NB4 (cell line): ENCODE results near the gene UBE2F.
"Not testable (repeated sequence)": the region's sequence is repeated elsewhere in the genome, so short reads cannot be mapped to it uniquely, and the experiment has no call there.

Experiments used
- DNase-seq: peaks from one replicate; pipeline ENCODE4 v3.0.0; 2010; ENCODE audit warnings: low read depth
- H3K4me3 ChIP-seq: one replicate; pipeline ENCODE4 v1.5.1; 2011; ENCODE audit warnings: mild to moderate bottlenecking, low read depth, low read length, moderate library complexity
- CTCF ChIP-seq: IDR thresholded peaks from one replicate; pipeline ENCODE4 v1.5.1; 2012; ENCODE audit warnings: low read depth, low read length
- MAX ChIP-seq: IDR thresholded peaks from 2 replicates; pipeline ENCODE4 v1.6.1; 2011; ENCODE audit warnings: low read depth, low read length
- MYC ChIP-seq: IDR thresholded peaks from 2 replicates; pipeline ENCODE4 v1.6.1; 2011; ENCODE audit warnings: low read depth, low read length
- POLR2A ChIP-seq: IDR thresholded peaks from 2 replicates; pipeline ENCODE4 v1.6.1; 2011; ENCODE audit warnings: mild to moderate bottlenecking; ENCODE audit not compliant: insufficient read length; ENCODE audit errors: extremely low read depth

The UBE2F gene

GRCh38 chr2:237964194-237964577, 2.6 kb upstream of the UBE2F start:
- DNase-seq: no peak
- TF ChIP-seq MAX: no peak
- no peak for TF ChIP-seq MYC
- no peak for TF ChIP-seq CTCF
- TF ChIP-seq POLR2A: no peak

GRCh38 chr2:237964578-237965404, 2.0 kb upstream of the UBE2F start:
- no peak overlapping the region for H3K4me3 ChIP-seq
- DNase-seq: no peak
- TF ChIP-seq CTCF: no peak
- no peak for TF ChIP-seq POLR2A
- no peak for TF ChIP-seq MYC
- no peak for TF ChIP-seq MAX

More at GRCh38 chr2:237964194-237964577, 2.6 kb upstream of the UBE2F start:
- H3K4me3 ChIP-seq: no peak overlapping the region

- DNase-seq, H3K4me3 ChIP-seq: not testable (repeated sequence)
Measured at GRCh38 chr2:237965844-237966243, 970 bp upstream of the UBE2F start.

- no peak for TF ChIP-seq POLR2A
- no peak for TF ChIP-seq MAX
- no peak for TF ChIP-seq MYC
- no peak for TF ChIP-seq CTCF
- no peak for DNase-seq
Measured at GRCh38 chr2:237966250-237966564, 607 bp upstream of the UBE2F start.

GRCh38 chr2:237967463-237967951, 693 bp downstream of the UBE2F start:
- peak; percentile 39 for DNase-seq
- H3K4me3 ChIP-seq: peak overlapping the region; percentile 59
- TF ChIP-seq CTCF: no peak
- TF ChIP-seq POLR2A: no peak
- no peak for TF ChIP-seq MYC
- TF ChIP-seq MAX: no peak

More at GRCh38 chr2:237966250-237966564, 607 bp upstream of the UBE2F start:
- peak overlapping the region; percentile 52 for H3K4me3 ChIP-seq

GRCh38 chr2:237968048-237968862, 1.4 kb downstream of the UBE2F start:
- peak; percentile 93 for DNase-seq
- TF ChIP-seq CTCF (no peak), POLR2A (no peak), MAX (peak; percentile 59), MYC (peak; percentile 65)
- H3K4me3 ChIP-seq: peak overlapping the region; percentile 59
